Measurements from ENCODE around the gene AHCYL2.

The AHCYL2 gene

DNA sequence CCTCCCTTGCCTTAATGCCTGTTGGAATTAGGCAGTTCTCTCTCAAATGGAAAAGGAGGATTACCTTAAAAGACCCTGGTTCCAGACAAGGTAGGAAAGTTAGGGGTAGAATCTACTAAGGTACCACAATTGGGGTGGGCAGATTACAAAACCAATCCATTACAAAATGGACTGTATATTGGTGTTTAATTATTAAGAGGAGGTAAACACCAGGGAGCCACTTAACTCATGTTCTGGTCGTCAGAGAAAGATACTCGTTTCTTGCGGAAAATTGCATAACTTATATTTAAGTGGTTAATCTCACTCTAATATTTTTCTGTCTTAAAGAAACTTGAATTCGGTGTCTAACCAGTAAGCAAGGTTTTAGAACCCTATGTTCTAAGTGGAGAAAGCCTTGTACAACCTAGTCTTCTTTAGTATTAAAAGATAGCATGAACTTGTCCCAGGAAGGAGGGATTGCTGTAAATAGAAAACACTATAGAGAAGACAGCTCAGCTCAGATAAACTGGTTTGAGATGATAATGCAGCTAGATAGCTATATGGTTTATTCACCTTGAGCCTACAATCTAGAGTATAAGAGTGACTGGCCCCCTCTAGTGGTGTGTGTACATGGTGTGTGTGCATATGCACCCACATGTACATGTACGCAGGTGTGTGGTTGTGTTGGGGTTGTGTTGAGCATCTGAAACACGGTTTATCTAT, 151.4 kb downstream of the AHCYL2 start:
- in situ Hi-C loops (cut with HindIII; ENCODE audit: low sequenced_read_pairs) = no loop called here

DNA sequence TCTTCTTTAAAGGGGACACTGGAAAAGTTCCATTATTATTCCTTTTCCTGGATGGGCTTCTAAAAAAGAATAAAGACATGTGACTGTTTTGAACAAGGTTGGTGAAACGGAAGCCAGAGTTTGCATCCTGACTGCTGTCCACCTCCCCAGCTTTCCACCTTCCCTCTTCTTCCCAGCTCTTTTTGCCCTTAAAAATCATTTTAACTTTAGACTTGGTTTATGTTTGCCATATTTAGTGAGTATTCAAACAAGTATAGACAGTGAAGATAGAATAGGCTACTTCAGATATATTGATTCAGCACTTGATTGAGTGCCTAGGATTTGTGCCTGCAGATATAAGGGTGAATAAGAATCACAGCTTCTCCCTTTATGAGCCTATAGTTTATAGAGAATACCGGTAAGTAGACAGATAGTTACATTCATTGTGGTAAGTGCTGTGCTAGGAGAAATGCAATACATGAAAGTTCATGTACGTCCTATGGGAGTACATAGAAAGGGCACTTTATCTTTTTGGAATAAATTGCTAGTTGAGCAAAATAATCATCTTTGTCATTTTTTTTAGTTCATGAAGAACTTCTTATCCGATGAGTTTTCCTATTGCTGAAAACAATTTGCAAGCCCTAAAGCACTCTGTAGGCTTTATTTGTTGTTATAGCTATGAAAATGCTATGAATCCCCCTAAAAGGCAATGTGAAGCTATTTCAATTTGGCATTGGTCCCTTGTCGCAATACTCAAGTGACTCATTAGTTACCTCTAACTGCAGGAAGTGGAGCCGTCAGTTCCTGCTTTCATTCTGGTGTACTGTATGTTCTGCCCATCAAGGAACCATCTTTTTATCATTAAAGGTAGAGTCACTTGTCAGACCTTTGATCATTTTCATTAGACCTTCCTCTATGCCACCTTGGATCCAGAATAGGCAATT, 152.2 kb downstream of the AHCYL2 start:
- in situ Hi-C loops (cut with HindIII; ENCODE audit: low sequenced_read_pairs) = no loop called here

DNA sequence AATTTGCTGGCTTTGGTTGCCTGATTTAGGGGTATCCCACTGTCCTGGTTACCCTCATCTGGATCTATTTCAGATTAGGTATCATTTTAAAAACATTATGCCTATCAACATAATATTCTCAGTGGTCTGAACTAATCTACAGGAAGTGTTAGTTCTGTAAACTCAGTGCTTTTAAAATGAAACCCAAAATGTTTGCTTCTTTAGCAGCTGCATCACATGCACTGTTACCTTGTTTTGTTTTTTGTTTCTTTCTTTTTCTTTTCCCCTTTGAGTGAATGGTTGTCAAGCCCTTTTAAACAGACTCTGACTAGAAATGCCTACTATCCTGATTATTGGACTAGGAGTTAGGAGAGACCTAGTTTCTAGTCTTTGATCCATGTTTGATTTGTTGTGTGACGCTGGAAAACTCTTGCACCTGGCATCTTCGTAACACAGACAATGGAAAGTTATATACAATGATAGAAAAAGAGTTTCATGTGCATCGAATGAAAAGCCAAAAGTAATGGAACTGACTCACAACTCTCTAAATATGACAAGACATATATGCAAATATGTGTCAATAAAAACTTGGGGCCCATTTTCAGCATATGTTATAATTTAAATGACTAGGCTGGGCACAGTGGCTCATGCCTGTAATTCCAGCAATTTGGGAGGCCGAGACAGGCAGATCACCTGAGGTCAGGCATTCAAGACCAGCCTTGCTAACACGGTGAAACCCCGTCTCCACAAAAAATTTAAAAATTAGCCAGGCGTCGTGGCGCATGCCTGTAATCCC, 157.1 kb downstream of the AHCYL2 start:
- in situ Hi-C loops (cut with HindIII; ENCODE audit: low sequenced_read_pairs) = no loop called here

DNA sequence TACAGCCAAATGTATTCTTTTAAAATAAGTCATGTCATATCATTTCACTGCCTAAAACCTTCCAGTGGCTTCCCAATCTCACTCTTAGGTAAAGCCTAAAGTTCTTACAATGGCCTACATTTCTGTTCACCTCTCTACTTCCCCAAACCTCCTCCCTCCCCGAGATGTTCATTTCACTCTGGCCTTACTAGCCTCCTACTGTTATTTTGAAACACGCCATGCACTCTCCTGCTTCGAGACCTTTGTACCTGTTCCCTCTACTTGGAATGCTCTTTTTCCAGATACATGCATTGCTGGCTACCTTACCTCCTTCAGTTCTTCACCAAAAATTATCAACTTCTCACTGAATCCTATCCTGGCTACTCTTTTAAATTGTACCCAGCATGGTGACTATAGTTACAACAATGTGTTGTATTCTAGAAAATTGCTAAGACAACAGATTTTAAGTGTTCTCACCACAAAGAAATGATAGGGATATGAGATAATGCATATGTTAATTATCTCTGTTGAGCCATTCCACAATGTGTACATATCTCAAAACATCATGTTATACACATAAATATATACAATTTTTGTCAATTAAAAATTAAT, 158.8 kb downstream of the AHCYL2 start:
- in situ Hi-C loops (cut with HindIII; ENCODE audit: low sequenced_read_pairs) = no loop called here

DNA sequence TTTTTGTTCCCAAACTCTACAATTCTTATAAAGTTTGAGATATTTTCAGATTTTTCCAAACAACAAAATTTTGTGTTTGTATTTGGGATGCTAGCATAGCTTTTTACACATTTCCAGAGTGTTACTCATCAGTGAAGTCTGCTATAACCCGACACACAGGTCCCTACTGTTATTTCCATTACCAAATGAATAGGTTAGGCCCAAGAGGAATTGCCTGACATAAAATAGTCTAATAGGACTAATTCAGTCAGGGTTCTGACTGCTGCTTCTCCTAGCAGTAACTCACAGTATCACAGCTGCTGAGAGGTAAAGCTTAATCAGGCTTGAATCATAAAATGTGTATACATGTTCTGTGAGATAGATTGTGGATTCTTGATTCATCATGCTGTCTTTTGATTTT, 160.3 kb downstream of the AHCYL2 start:
- in situ Hi-C loops (cut with HindIII; ENCODE audit: low sequenced_read_pairs) = loop anchor here (5.0 kb wide), 1 partner anchor 43 kb away; no protein-coding TSS in a partner anchor

DNA sequence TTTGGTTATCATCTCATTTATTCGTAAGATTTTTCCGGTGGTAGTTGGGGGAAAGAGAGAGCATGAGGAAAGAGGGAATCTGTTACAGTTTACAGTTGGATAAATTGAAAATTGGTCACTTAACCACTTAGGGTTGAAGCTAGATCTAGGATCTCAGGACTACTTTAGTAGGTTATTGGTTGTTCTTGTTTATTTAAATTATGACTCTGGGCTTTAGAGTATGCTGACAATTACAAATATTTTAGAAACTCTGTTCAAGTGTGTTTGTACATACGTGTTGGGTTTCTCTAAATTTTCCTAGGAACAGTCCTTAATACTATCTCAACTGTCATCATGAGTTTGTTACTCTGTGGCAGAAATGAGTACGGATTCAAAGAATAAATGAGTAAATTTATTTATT, 160.8 kb downstream of the AHCYL2 start:
- in situ Hi-C loops (cut with HindIII; ENCODE audit: low sequenced_read_pairs) = loop anchor here (5.0 kb wide), 1 partner anchor 43 kb away; no protein-coding TSS in a partner anchor

DNA sequence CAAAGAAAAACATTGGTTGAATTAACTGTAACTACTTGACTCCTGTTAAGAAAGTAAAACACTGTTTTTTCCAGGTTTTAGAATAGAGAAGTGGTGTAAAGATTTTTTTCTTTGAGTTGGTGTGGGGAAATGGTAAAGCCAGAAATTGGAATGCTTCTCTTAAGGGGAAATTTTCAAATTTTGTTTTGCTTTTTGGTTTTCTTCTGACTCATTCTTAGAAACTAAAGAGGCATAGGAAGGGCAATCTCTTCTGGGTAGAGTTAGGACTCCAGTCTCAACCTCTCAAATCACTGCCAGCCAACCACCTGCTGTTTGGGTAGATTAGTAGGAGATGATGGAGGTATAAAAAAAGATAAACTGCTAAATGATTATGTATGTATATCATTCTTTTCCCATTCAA, 161.7 kb downstream of the AHCYL2 start:
- in situ Hi-C loops (cut with HindIII; ENCODE audit: low sequenced_read_pairs) = loop anchor here (5.0 kb wide), 1 partner anchor 44 kb away; no protein-coding TSS in a partner anchor

DNA sequence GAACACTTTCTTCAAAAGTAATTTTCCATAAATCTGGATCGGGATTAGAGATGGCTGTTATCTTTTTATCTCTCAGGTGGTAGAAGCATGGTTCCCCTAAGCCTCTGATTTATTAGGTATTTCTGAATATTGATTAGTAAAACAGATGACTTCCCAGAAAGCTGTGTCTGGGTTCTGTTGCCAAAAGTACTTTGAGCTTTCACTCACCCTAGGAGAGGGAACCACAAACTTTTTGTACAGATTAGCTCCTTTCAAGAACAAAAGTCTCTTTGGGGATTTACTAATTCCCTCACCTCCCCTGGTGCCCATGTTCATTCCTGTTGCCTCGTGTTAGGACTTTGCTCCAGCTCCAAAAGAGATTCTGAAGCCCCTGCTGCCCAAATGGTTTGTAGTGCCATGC, 162.7 kb downstream of the AHCYL2 start:
- in situ Hi-C loops (cut with HindIII; ENCODE audit: low sequenced_read_pairs) = loop anchor here (5.0 kb wide), 1 partner anchor 45 kb away; no protein-coding TSS in a partner anchor

DNA sequence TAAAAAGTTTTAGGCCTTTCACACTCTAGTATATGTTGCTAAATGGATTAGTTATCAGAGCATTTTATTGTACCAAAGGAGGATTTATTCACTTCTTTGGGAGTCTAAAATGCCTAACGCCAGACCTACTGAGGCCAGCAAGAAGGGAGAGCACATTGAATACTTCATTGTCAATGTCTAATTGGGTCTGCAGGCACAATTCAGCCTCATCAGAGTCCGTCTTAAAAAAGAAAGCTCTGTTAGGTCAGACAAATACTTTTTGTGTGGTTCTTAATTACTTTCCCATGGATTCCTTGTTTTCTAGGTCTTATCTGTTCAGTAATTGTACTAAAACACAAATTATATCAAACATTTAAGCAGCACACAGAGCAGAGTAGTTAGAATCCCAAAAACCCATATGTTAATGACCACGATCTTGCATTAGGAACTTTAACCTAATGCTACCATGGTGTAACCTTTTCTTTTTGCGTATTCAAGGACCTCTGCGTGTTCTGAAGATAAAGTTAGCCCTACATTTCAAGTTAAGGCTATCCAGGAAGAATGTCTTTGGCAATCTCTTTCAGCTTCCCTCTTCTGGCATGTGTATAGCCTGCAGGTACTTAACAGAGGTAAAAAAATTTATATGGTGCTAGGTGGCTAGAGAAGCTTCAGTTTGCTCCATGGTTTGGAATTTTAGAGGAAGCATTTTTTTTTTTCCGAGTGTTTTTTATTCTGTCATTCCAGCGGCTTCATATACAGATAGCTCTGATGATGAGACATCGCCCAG, 163.7 kb downstream of the AHCYL2 start:
- in situ Hi-C loops (cut with HindIII; ENCODE audit: low sequenced_read_pairs) = loop anchor here (5.0 kb wide), 1 partner anchor 46 kb away; no protein-coding TSS in a partner anchor

DNA sequence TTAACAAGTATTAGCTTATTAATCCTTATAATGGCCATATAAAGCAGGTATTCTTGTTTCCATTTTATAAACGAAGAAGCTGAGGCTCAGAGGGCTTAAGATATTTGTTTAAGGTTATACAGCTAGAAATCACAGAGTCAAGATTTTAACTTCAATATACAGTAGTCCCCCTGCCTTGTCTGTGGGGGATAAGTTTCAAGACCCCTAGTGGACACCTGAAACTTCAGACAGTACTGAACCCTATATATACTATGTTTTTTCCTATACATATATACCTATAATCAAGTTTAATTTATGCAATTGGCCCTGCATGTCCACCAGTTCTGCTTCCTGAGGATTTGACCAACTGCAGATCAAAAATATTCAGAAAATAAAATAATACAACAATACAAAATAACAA, 165.0 kb downstream of the AHCYL2 start:
- in situ Hi-C loops (cut with HindIII; ENCODE audit: low sequenced_read_pairs) = loop anchor here (5.0 kb wide), 1 partner anchor 48 kb away; no protein-coding TSS in a partner anchor

DNA sequence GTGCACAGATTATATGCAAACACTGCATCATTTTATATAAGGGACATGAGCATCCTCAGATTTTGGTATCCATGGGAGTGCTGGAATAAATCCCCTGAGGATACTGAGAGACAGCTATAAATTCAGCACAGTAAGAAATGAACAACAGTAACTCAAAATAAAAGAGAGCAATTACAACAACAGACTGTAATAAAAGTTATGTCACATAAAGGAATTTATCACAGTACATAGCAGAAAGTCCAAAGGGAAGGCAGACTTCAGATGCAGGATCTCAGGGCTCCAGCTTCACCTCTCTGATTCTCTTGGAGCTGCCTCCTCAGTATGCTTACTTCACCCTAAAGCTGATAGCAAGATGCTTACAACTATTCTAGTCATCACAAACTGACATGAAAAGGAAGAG, 165.5 kb downstream of the AHCYL2 start:
- in situ Hi-C loops (cut with HindIII; ENCODE audit: low sequenced_read_pairs) = no loop called here

DNA sequence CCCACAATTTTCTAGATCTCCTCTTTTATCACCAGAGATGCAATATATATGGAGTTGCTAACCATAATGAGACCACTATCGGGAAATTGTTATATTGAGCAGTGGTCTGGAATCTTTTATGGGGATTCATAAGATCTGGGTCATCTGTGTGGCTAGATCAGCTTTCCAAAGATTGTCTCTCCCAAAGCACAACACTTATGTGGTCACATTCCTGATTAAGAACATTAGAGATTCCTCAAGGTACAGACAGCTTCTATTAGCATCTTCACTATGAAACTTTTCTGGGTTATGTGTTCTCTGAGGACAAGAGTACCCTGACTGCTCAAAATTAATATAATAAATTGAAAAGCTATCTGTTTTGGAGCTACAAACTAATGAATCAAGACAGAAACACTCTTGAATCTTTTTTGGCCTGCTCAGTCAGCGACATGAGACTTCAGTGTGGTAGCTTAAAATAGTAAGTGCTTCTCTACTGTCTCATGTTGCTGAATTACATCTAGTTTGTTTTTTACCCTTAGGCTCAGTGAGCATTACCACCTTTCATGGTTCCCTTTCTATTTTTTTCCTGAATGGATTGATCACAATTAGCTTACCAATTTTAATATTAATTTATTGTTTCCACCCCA, 166.8 kb downstream of the AHCYL2 start:
- in situ Hi-C loops (cut with HindIII; ENCODE audit: low sequenced_read_pairs) = no loop called here

DNA sequence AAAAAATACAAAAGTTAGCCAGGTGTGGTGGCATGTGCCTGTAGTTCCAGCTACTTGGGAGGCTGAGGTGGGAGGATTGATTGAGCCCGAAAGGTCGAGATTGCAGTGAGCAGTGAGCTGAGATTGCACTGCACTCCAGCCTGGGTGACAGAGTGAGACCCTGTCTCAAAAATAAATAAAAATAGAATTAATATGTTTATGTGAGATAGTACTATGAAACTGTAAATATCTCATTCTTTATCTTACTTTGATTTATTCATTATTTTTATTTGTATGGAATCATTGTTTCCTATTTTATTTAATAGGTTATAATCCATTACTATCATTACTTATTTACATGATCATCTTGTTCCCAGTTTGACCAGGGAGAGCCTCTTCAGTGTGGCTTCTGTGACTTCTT, 168.4 kb downstream of the AHCYL2 start:
- in situ Hi-C loops (cut with HindIII; ENCODE audit: low sequenced_read_pairs) = no loop called here

DNA sequence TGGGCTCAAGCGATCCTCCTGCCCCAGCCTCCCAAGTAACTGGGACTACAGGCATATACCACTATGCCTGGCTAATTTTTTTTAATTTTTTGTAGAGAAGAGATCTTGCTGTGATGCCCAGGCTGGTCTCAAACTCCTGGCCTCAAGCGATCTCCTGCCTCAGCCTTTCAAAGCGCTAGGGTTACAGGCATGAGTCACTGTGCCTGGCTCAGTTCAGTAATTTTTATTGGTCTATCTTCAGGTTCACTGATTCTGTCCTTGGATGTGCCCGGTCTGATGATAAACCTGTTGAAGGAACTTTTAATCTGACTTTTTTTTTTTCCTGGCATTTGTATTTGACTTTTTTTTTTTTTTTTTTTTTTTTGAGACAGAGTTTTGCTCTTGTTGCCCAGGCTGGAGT, 169.3 kb downstream of the AHCYL2 start:
- in situ Hi-C loops (cut with HindIII; ENCODE audit: low sequenced_read_pairs) = no loop called here

DNA sequence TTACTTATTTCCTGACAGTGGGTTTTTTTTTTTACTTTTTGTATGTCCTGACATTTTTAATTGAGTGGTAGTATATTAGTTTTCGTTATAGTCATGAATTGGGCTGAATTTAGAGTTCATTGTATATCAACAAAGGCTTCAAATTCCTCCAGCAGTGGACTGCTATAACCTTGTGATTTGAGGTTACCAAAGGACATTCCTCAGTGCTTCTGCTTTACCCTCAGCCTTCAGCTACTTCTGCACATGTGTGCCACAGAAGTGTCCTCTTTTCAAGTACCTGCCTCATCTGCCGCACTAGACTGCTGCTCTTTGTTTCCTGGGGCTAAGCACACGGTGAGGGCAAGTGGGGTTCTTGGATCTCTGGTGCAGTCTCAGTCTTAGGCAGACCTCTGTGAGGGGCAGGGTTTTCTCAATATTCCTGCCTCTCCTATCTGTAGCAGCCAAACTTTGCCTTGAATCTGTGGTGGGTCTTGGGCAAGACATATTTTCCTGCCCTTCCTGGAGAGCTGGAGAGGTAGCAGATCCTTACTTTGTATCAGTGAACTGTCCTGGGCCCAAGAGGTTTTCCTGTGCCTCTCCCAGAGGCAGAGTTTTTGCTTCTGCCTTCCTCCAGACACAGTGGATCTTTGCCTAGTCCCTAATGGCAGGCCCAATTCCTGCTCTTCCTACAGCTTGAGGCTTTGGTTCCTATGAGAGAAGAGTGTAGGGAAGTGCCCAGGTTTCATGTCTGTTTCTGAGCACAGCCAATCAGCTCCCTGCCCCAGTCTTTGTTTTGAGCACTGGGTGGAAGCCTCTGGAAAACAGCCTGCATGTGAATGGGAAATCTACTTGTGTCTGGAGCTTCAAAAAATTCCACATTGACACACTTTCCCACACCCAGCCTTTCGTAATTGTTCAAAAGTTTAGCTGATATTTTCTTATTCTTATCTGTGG, 170.4 kb downstream of the AHCYL2 start:
- in situ Hi-C loops (cut with HindIII; ENCODE audit: low sequenced_read_pairs) = no loop called here

DNA sequence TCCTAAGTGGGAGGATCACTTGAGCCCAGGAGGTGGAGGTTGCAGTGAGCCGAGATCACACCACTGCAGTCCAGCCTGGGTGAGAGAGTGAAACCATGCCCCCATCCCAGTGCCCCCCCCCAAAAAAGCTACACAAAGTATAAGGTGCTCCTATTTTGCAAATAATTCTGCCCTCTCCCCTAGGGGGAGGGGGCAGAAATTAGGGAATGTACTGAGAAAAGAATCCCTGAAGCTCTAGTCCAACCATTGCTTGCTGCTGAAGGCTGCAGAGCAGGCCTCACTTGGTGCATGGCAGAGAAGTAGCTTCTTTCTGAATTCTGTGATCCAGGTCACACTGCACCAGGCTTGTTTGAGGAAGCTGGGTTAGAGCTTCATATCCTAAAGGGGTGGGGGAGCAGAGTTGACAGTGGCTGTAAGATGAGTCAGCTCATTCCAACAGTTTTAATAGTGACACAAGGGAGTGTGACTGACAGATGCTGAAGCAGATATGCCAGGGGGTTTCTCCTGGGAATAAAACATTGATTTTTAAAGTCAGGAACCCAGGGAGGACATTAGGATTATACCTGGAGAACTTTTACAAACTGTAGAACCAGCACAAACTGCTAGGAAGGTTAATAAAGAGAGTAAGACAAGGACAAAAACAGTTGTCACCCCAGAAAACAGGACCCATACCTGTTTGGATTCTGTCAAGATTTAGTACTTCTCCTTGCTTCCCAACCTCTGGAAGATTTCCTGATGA, 176.6 kb downstream of the AHCYL2 start:
- in situ Hi-C loops (cut with HindIII; ENCODE audit: low sequenced_read_pairs) = no loop called here

DNA sequence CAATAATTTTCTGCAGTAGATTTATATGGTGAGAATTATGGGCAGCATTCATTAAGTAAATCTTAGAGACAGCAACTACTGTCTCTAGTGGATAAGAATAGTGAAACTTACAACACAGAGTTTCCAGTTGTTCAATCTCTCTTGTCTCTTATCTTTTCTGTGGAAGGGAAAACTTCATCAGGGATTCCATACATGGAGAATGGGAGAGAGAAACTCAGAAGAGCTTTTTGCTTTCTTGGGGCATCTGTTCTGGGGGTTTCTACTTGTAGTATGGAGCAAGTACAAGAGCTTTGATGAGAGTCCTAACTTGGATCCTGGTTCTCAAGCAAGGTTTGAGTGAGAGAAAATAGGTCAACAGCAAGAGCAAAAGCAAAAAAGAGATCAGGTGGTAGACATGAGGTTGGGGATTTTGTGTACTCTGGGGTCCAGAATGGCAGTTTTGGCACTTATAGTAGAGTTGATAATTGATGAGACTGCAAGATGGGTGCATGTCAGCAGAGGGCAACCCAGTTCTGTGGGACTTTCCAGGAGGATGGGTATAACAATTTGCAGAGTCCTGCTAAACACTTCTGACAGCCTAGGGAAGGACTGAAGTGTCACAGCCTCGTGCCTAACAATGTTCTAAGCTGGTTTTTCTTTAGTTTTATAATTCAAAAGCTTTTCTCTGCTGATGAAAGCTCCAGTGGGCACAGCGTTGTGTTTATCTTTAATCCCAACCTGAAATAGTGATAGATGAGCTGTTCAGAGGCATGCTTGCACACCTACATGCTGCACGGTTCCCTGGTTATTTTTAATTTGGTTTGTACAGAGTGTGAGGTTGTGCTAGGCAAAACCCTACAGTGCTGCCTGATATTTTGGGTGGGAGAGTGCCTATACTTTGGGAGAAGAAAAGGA, 177.4 kb downstream of the AHCYL2 start:
- in situ Hi-C loops (cut with HindIII; ENCODE audit: low sequenced_read_pairs) = no loop called here
